Fibroblast of mammary gland (primary cell): ENCODE measurements around the gene RNGTT.

ENCODE experiments used
- DNase-seq: peaks from one replicate; pipeline ENCODE4 v3.0.0-alpha.2; 2010; ENCODE audit warnings: low read depth
- H3K4me3 ChIP-seq: 2 replicates; pipeline ENCODE4 v1.5.1; 2011; ENCODE audit warnings: low read depth, mild to moderate bottlenecking, low read length, moderate library complexity; ENCODE audit not compliant: control insufficient read depth
- CTCF ChIP-seq: conservative IDR thresholded peaks from 2 replicates; pipeline ENCODE4 v1.5.1; 2011; ENCODE audit warnings: low read depth, low read length, inconsistent platforms; ENCODE audit not compliant: control insufficient read depth, insufficient read depth

The RNGTT gene

DNA sequence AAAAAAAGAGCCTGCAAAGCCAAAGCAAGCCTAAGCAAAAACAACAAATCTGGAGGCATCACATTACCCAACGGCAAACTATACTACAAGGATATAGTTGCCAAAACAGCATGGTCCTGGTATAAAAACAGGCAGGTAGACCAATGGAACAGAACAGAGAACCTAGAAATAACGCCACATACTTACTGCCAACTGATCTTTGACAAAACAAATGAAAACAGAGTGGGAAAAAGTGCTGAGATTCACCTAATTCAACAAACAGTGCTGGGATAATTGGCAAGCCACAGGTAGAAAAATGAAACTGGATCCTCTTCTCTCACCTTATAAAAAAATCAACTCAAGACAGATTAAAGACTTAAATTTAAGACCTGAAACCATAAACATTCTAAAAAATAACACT is 291.8 kb downstream of the RNGTT start:
- TF ChIP-seq CTCF, result no peak
- DNase-seq, result no peak
- H3K4me3 ChIP-seq, result no peak overlapping the region

- no peak overlapping the region for H3K4me3 ChIP-seq
- DNase-seq, result no peak
- no peak for TF ChIP-seq CTCF
These were observed 293.0 kb downstream of the RNGTT start for GRCh38 chr6:88670369-88670768.

DNA sequence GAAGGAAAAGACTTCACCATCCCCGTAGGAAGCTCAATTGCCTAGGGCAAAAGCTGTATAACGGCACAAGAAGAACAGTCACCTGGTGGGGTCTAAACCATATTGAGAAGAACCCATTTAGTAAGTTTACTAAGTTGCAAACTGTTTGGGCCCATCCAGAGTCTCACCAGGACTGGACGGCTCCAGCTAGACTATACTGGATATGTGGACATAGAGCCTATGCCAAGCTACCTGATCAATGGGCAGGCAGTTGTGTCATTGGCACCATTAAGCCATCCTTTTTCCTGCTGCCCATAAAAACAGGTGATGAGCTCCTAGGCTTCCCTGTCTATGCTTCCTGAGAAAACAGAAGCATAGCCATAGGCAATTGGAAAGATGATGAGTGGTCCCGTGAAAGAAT is 293.9 kb downstream of the RNGTT start:
- no peak for TF ChIP-seq CTCF

DNA sequence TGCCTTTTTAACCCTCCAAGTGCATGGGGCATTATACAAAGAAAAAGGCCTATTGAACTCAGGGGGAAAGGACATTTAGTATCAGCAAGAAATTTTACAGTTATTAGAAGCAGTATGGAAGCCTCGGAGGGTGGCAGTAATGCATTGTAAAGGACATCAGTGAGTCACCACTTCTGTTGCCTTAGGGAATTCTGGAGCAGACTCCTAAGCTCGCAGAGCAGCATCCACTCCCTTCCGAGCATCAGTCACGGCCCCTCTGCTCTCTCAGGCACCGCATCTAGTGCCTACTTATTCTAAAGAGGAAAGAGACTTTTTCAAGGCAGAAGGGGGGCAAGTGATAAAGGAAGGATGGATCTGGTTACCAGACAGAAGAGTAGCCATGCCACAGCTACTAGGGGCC is 296.5 kb downstream of the RNGTT start:
- no peak for TF ChIP-seq CTCF
- DNase-seq, result no peak
- no peak overlapping the region for H3K4me3 ChIP-seq

More for the DNA sequence above, 293.9 kb downstream of the RNGTT start:
- no peak for DNase-seq
- H3K4me3 ChIP-seq, result no peak overlapping the region

GRCh38 chr6:88665131-88665530 is 298.3 kb downstream of the RNGTT start:
- H3K4me3 ChIP-seq, result no peak overlapping the region
- no peak for TF ChIP-seq CTCF
- DNase-seq, result no peak

GRCh38 chr6:88663801-88664200 is 299.6 kb downstream of the RNGTT start:
- no peak for DNase-seq
- TF ChIP-seq CTCF, result no peak
- no peak overlapping the region for H3K4me3 ChIP-seq

DNA sequence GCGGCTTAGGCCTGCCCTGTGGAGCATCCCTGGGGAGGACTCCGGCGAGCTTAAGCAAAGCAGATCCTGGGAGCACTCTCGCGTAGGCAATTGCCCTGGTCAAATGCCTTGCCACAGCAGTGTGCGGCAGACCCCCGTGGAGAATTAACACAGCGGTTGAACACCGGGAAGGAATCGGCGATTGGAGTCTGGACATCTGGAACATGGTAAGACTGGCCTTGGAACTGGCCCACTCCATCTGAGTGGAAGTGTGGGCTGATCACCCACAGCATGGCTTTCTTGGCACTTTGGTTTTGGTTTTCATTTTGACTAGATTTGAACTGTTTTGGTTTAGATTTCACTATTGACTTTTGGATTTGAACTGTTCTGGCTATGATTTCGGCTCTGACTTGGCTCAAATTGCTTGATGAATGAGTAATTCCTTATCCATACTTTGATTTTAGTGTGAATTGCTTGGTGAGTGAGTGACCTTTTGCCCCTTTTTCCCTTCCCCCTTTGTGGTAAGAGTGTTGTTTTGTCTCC is 300.7 kb downstream of the RNGTT start:
- H3K4me3 ChIP-seq, result no peak overlapping the region
- no peak for TF ChIP-seq CTCF
- DNase-seq, result no peak
